Middle frontal gyrus (tissue), 1 donor: ENCODE results near the gene TRIM24.

Source experiments
- DNase-seq: peaks from one replicate; pipeline ENCODE4 v3.0.0-alpha.2; 2015; ENCODE audit warnings: low spot score; ENCODE audit errors: extremely low spot score

TRIM24 gene

DNA sequence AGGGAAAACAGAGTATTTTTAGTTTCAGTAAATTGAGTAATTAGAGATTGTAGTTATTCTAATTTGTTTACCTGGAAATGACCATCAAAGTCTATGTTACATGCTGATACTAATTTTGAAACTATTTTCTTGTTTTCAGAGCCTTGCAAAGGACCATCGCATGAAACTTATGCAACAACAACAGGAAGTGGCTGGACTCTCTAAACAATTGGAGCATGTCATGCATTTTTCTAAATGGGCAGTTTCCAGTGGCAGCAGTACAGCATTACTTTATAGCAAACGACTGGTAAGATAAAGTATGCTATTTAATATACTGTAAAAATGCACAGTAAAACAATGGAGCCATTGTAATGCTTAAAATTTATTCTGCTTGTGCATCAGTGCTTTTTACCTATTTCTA lies 78.5 kb downstream of the TRIM24 start:
- no peak for DNase-seq

DNA sequence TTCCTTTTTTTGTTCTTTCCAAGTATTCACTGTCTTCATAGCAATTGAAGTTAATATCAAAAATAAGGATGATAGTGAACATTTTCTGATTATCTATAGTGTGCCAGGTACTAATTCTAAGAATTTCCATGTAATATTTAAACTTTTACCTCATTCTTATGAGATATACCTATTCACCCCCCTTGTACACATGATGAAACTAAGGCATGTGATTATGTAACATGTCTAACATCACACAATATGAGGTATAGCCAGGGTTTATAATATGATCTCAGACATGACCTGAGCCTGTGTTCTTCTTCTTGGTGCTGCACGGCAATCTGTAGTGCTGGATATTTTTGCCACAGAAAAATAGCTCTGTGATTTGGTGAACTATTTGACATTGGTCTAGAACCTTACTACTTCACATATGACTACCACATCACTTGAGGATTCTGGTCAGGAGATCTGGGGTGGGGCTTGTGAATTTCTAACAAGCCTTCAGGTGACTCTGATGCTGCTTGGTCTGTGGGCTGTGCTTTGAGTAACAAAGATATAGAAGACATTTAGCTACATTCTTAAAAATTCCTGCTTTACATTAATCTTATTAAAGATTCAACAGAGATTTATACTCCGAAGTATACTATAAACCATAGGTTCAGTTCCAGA lies 79.1 kb downstream of the TRIM24 start:
- DNase-seq, result no peak

- DNase-seq, result no peak
Measured at GRCh38 chr7:138542183-138542582, 82.1 kb downstream of the TRIM24 start.

GRCh38 chr7:138543739-138544138 lies 83.7 kb downstream of the TRIM24 start:
- DNase-seq, result no peak

GRCh38 chr7:138545123-138545522 lies 85.1 kb downstream of the TRIM24 start:
- no peak for DNase-seq

GRCh38 chr7:138546064-138546619 lies 86.1 kb downstream of the TRIM24 start:
- no peak for DNase-seq

GRCh38 chr7:138546829-138547228 lies 86.8 kb downstream of the TRIM24 start:
- no peak for DNase-seq

- no peak for DNase-seq
Measured at GRCh38 chr7:138549082-138549481, 89.0 kb downstream of the TRIM24 start.

DNA sequence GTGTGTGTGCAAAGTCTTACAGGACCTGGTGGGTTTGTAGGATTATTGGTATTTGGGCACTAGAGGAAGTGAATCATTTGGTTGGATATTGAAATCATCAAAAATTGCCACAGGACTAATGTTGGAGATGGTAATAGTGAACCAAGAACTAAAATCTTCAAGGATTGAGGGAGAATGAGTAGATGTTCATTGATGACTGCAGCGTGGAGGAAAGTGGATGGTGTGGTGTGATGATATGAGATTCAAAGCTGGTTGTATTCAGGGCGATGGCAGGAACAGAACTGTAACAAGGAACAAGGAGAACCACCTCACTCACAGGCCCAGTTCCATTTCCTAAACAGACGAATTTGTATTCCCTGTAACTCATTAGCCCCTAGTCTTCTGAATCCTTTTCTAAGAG lies 90.3 kb downstream of the TRIM24 start:
- no peak for DNase-seq

GRCh38 chr7:138551102-138551501 lies 91.0 kb downstream of the TRIM24 start:
- no peak for DNase-seq

- no peak for DNase-seq
Measured at GRCh38 chr7:138553805-138554204, 93.7 kb downstream of the TRIM24 start.

- no peak for DNase-seq
Measured at GRCh38 chr7:138554674-138555073, 94.6 kb downstream of the TRIM24 start.

DNA sequence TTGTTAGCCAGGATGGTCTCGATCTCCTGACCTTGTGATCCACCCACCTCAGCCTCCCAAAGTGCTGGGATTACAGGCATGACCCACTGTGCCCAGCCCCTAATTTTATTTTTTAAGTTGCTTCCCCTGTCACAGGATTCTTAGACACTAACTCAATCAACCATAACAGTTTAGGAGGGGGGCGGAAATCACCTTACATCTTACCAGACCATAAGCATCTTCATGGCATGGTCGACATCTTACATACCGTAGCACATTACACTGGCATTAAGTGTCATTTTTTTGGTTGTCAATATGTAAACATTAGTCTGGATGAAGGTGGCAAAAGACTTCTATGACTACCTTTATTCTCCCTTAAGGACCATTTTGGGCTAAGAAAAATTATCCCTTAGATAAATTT lies 95.6 kb downstream of the TRIM24 start:
- DNase-seq, result no peak

- DNase-seq, result no peak
Measured at GRCh38 chr7:138556771-138557484, 96.9 kb downstream of the TRIM24 start.

- no peak for DNase-seq
Measured at GRCh38 chr7:138559448-138559847, 99.4 kb downstream of the TRIM24 start.

- DNase-seq, result no peak
Measured at GRCh38 chr7:138563808-138564207, 103.7 kb downstream of the TRIM24 start.

DNA sequence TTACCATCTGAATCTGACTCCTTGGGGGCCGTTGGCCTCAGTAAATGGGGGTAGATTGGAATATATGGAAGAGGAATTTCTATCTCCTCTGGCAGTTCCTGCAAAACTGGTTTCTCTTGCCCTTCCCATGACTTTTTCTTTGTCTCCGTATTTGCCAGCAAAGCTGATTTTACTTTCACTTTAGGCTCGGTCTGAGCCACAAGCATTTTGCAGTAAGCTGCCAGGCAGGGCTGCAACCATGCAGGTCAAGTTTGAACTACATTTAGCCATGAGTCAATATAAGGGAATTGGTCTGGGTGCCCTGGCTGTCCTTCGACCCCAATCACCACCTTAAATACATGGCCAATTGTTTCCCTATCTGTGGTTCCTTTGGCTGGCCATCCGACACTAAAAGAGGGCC lies 104.3 kb downstream of the TRIM24 start:
- no peak for DNase-seq

DNA sequence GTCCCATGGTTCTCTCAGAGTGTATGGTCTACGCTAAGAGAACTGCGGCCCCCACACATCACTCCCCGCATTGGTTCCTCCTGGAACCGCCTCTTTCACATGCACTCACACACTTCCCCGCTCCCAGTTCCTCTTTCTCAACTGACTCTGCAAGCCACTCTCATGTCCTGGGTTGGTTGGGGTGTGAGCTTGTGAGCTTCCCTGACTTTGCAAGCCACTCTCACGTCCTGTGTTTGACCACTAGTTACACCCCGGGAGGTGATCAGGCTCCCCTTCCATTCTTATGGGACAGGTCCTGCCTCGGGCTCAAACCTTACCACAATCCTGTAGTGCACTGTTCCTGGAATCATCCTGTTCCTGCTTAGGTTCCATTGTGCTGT lies 105.0 kb downstream of the TRIM24 start:
- no peak for DNase-seq

DNA sequence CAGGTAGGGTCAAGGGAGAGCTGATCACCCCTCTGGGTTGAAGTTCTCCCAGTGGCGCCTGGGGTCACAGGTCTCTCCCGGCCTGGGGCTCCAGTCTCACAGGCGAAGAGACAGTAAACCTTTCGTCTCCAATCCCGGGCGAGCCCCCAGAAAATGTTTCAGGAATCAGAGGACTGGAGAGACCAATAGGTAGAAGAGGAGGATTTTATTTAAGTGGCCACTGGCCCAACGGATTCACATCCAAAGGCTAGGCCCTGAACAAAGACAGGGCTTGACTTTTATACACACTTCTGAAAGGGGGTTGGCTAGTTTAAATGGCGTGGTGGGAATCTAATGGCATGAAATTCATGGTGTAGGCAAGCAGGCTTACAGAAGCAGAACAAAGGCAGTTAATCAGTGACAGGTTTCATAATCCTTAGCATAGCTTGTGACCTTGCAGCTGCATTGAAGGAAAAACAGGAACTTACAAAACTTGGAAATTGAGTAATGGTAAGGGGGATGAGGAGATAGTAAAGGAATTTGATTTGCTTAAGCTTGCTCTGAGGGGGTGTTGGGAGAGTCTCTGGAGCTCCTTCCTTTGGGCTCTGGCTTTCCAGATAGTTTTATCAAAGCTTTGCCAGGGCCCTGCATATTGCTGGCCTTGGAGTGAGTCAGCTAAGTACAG lies 105.5 kb downstream of the TRIM24 start:
- DNase-seq, result no peak

- no peak for DNase-seq
Measured at GRCh38 chr7:138568655-138569054, 108.6 kb downstream of the TRIM24 start.

GRCh38 chr7:138569418-138569817 lies 109.4 kb downstream of the TRIM24 start:
- no peak for DNase-seq

DNA sequence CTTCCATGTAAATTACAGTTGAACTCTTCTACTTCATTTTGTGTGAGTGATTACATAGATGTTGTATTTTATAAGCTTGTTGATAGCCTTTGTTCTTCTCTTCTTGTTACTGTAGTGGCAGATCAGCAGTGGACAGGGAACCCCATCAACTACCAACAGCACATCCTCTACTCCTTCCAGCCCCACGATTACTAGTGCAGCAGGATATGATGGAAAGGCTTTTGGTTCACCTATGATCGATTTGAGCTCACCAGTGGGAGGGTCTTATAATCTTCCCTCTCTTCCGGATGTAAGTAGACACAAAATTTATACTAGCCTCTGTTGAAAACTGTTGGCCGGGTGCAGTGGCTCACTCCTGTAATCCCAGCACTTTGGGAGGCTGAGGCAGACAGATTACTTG lies 110.7 kb downstream of the TRIM24 start:
- DNase-seq, result no peak
